CD14-positive monocyte (primary cell): ENCODE results near the gene ASCC3. TPM values are rescaled to one million over a fixed set of nuclear protein-coding genes. Genes with fewer than 3 reads are reported as not detected.

ENCODE experiments used
- DNase-seq, 3 donors: peaks; one replicate each; pipeline ENCODE4 v3.0.0-alpha.2; 2011 to 2022
- H2AFZ ChIP-seq: 2 replicates; pipeline ENCODE4 v1.6.0; 2012; ENCODE audit warnings: mild to moderate bottlenecking, low read depth, low read length, inconsistent platforms; ENCODE audit not compliant: insufficient read depth, poor library complexity, severe bottlenecking
- H3K27ac ChIP-seq, 2 donors: 1 replicate in 1 of 2; 2 replicates in 1 of 2; pipeline ENCODE4 v1.5.1; 2012 to 2013; ENCODE audit warnings: low read length in 2 of 2, control low read depth in 1 of 2, inconsistent platforms in 1 of 2, low read depth in 1 of 2, mild to moderate bottlenecking in 1 of 2
- H3K27me3 ChIP-seq, 2 donors: one replicate each; pipeline versions ENCODE4 v1.6.0 to v1.6.1; 2011 to 2013; ENCODE audit warnings: low read length in 2 of 2; ENCODE audit not compliant: control insufficient read depth in 2 of 2, insufficient read depth in 2 of 2
- H3K36me3 ChIP-seq, 2 donors: replicated peaks in 1 of 2; 1 replicate in 1 of 2; 2 replicates in 1 of 2; pipeline versions ENCODE4 v1.5.1 to v1.6.1; 2012 to 2013; ENCODE audit warnings: low read length in 2 of 2, control low read depth in 1 of 2, inconsistent platforms in 1 of 2, mild to moderate bottlenecking in 1 of 2; ENCODE audit not compliant: insufficient read depth in 2 of 2, control insufficient read depth in 1 of 2
- H3K4me1 ChIP-seq, 2 donors: 1 replicate in 1 of 2; 2 replicates in 1 of 2; pipeline versions ENCODE4 v1.5.1 to v1.6.1; 2012 to 2013; ENCODE audit warnings: low read length in 2 of 2, control low read depth in 1 of 2, inconsistent platforms in 1 of 2, mild to moderate bottlenecking in 1 of 2, moderate library complexity in 1 of 2; ENCODE audit not compliant: insufficient read depth in 2 of 2, control insufficient read depth in 1 of 2
- H3K4me2 ChIP-seq: replicated peaks from 2 replicates; pipeline ENCODE3; 2012; ENCODE audit warnings: low read length, moderate library complexity, mild to moderate bottlenecking; ENCODE audit not compliant: poor library complexity, severe bottlenecking; ENCODE audit errors: extremely low read depth
- H3K4me3 ChIP-seq, 3 experiments: fragments of 200-600 bp in 1 of 3; sonication (generic) in 1 of 3; replicated peaks in 1 of 3; 1 replicate in 2 of 3; 2 replicates in 1 of 3; pipeline ENCODE4 v1.5.1; 2011 to 2013; ENCODE audit warnings: low read length in 3 of 3, mild to moderate bottlenecking in 3 of 3, control low read depth in 2 of 3, low read depth in 2 of 3, inconsistent platforms in 1 of 3, moderate library complexity in 1 of 3
- H3K79me2 ChIP-seq: 2 replicates; pipeline ENCODE4 v1.6.0; 2012; ENCODE audit warnings: mild to moderate bottlenecking, control low read depth, inconsistent platforms, low read length, moderate library complexity; ENCODE audit not compliant: insufficient read depth
- H3K9ac ChIP-seq: 2 replicates; pipeline ENCODE4 v1.6.0; 2017; ENCODE audit warnings: low read length, mild to moderate bottlenecking; ENCODE audit not compliant: insufficient read depth, poor library complexity, severe bottlenecking
- H3K9me3 ChIP-seq, 2 donors: replicated peaks in 1 of 2; 1 replicate in 1 of 2; 2 replicates in 1 of 2; pipeline versions ENCODE4 v1.5.1 to v1.6.1; 2012 to 2013; ENCODE audit warnings: low read length in 2 of 2, control low read depth in 1 of 2; ENCODE audit not compliant: control insufficient read depth in 1 of 2, insufficient read depth in 1 of 2
- H4K20me1 ChIP-seq: 2 replicates; pipeline ENCODE4 v1.6.0; 2012; ENCODE audit warnings: mild to moderate bottlenecking, low read length, control low read depth, moderate library complexity; ENCODE audit not compliant: insufficient read depth
- H3K27ac Mint-ChIP-seq, 7 donors: one replicate each; pipeline ENCODE4 v1.8.0; 2020; ENCODE audit warnings: mild to moderate bottlenecking in 7 of 7, mixed read lengths in 7 of 7, moderate library complexity in 6 of 7, inconsistent platforms in 2 of 7
- H3K27me3 Mint-ChIP-seq, 3 donors: one replicate each; pipeline ENCODE4 v1.8.0; 2021 to 2022; ENCODE audit warnings: low read depth in 3 of 3, mild to moderate bottlenecking in 3 of 3, mixed read lengths in 3 of 3, moderate library complexity in 3 of 3, inconsistent platforms in 1 of 3
- H3K36me3 Mint-ChIP-seq, 2 donors: one replicate each; pipeline ENCODE4 v1.8.0; 2020; ENCODE audit warnings: mixed read lengths in 2 of 2, inconsistent platforms in 1 of 2, mild to moderate bottlenecking in 1 of 2
- H3K4me1 Mint-ChIP-seq: one replicate; pipeline ENCODE4 v1.8.0; 2020; ENCODE audit warnings: mild to moderate bottlenecking, mixed read lengths
- H3K4me3 Mint-ChIP-seq, 2 donors: one replicate each; pipeline ENCODE4 v1.8.0; 2020; ENCODE audit warnings: mild to moderate bottlenecking in 2 of 2, mixed read lengths in 2 of 2, moderate library complexity in 1 of 2
- H3K9me3 Mint-ChIP-seq, 7 donors: one replicate each; pipeline ENCODE4 v1.8.0; 2020 to 2022; ENCODE audit warnings: mixed read lengths in 7 of 7, mild to moderate bottlenecking in 6 of 7, moderate library complexity in 6 of 7, inconsistent platforms in 2 of 7
- CTCF ChIP-seq: fragments of 200-600 bp; IDR thresholded peaks from one replicate; pipeline ENCODE4 v1.8.0; 2022; ENCODE audit warnings: antibody characterized with exemption, mild to moderate bottlenecking
- WGBS: methylation state at CpG from one replicate; pipeline ENCODE4 v1.1.5; 2013; ENCODE audit warnings: missing lambda C conversion rate; ENCODE audit not compliant: insufficient coverage; 5-methylcytosine and 5-hydroxymethylcytosine counted together
- intact Hi-C, 2 donors: fragments of 100-400 bp; cut with micrococcal nuclease; formaldehyde crosslinking; loops; one replicate each; pipeline versions ENCODE4 v1.15.0 to v1.15.1; 2023
- polyA plus RNA-seq, 3 donors: library from polyadenylated mRNA; depleted of rRNA in 1 of 3; unstranded in 2 of 3; stranded (reverse) in 1 of 3; fragments of 300-500 nt in 2 of 3; fragments of >200 nt in 1 of 3; fragmentation: Illumina TruSeq in 2 of 3; gene quantifications; 1 replicate in 2 of 3; 2 replicates in 1 of 3; pipeline ENCODE4 v1.2.3, GENCODE V29; 2012 to 2021

The ASCC3 gene
- polyA plus RNA-seq, 3 donors, result 6.4 to 12.9 (median 10.6) TPM

GRCh38 chr6:100865525-100865924, 15.6 kb downstream of the ASCC3 start:
- Histone ChIP-seq H4K20me1 (peaks cover 10% of the 10 kb centered on the region), H3K4me2 (no peak overlapping the region), H3K4me3 (no peak overlapping the region), H3K27me3 (no peaks in the 10 kb centered on the region), H3K79me2 (peaks cover 5% of the 10 kb centered on the region), H3K27ac (no peak overlapping the region), H3K4me1 (no peaks in the 10 kb centered on the region), H2AFZ (no peak overlapping the region), H3K9me3 (no peaks in the 10 kb centered on the region), H3K9ac (no peak overlapping the region), H3K36me3 (peaks cover 44 to 69% of the 10 kb centered on the region in 2 donors)
- H3K27me3 Mint-ChIP-seq, result no peaks in the 10 kb centered on the region
- H3K4me1 Mint-ChIP-seq, result no peaks in the 10 kb centered on the region
- intact Hi-C loops, result no loop called here
- H3K4me3 Mint-ChIP-seq, result no peak overlapping the region
- H3K36me3 Mint-ChIP-seq, result peaks cover 49 to 52% of the 10 kb centered on the region in 2 donors
- no CpG with 5 or more reads among the region's 2 CpGs for WGBS
- TF ChIP-seq CTCF, result no peak
- DNase-seq, result no peak
- no peaks in the 10 kb centered on the region for H3K9me3 Mint-ChIP-seq
- no peak overlapping the region for H3K27ac Mint-ChIP-seq

GRCh38 chr6:100862063-100862462, 19.1 kb downstream of the ASCC3 start:
- H3K79me2 ChIP-seq, result no peaks in the 10 kb centered on the region
- H3K4me3 Mint-ChIP-seq, result no peak overlapping the region
- H3K27ac ChIP-seq, result no peak overlapping the region
- H3K27ac Mint-ChIP-seq, result no peak overlapping the region
- H3K9me3 ChIP-seq, result peaks cover 0 to 3% of the 10 kb centered on the region in 2 donors
- H3K4me3 ChIP-seq, result no peak overlapping the region
- H3K4me2 ChIP-seq, result no peak overlapping the region
- H3K9ac ChIP-seq, result no peak overlapping the region
- no peak overlapping the region for H2AFZ ChIP-seq
- H3K36me3 ChIP-seq, result peaks cover 33 to 76% of the 10 kb centered on the region in 2 donors
- peaks cover 10% of the 10 kb centered on the region for H3K4me1 Mint-ChIP-seq
- no peak for DNase-seq
- peaks cover 59 to 66% of the 10 kb centered on the region in 2 donors for H3K36me3 Mint-ChIP-seq
- H3K27me3 ChIP-seq, result no peaks in the 10 kb centered on the region
- peaks cover 4% of the 10 kb centered on the region for H4K20me1 ChIP-seq
- H3K27me3 Mint-ChIP-seq, result no peaks in the 10 kb centered on the region
- no CpG with 5 or more reads among the region's 2 CpGs for WGBS
- no peaks in the 10 kb centered on the region for H3K4me1 ChIP-seq
- no peak for TF ChIP-seq CTCF
- peaks cover 0 to 6% (median 2%) of the 10 kb centered on the region in 7 donors for H3K9me3 Mint-ChIP-seq
- intact Hi-C loops, result no loop called here
